WI38 (cell line): ENCODE measurements around the gene HS3ST5.

Experiments
- H3K4me3 ChIP-seq: 2 replicates; pipeline ENCODE4 v1.5.1; 2011; ENCODE audit warnings: low read depth, mild to moderate bottlenecking, control low read depth, low read length
- TF ChIP-seq, protein P1 (sequence below): IDR thresholded peaks from 2 replicates; pipeline ENCODE4 v1.5.1; 2012; ENCODE audit warnings: low read depth, mild to moderate bottlenecking, control low read depth, low read length

HS3ST5 gene

DNA sequence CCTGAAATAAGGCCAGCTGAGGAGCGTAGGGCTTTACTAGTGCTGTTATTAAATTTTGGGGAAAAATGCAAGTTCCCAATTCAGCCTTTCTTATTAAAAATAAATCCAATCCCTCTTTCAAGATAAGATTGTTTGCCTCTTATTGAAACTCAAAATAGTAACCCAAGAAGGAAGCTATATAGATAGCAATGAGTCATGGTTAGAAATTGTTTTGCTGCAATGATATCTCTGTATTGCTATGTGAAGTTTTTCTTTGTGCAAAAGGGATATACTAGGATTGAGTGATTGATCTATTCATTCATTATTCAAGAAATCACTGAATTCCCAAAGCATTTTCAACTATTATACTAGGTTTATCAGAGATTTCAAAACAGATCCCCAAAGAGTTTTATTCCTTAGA lies 278.9 kb downstream of the HS3ST5 start:
- H3K4me3 ChIP-seq = no peak overlapping the region
- TF ChIP-seq, protein P1, sequence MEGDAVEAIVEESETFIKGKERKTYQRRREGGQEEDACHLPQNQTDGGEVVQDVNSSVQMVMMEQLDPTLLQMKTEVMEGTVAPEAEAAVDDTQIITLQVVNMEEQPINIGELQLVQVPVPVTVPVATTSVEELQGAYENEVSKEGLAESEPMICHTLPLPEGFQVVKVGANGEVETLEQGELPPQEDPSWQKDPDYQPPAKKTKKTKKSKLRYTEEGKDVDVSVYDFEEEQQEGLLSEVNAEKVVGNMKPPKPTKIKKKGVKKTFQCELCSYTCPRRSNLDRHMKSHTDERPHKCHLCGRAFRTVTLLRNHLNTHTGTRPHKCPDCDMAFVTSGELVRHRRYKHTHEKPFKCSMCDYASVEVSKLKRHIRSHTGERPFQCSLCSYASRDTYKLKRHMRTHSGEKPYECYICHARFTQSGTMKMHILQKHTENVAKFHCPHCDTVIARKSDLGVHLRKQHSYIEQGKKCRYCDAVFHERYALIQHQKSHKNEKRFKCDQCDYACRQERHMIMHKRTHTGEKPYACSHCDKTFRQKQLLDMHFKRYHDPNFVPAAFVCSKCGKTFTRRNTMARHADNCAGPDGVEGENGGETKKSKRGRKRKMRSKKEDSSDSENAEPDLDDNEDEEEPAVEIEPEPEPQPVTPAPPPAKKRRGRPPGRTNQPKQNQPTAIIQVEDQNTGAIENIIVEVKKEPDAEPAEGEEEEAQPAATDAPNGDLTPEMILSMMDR = no peak

DNA sequence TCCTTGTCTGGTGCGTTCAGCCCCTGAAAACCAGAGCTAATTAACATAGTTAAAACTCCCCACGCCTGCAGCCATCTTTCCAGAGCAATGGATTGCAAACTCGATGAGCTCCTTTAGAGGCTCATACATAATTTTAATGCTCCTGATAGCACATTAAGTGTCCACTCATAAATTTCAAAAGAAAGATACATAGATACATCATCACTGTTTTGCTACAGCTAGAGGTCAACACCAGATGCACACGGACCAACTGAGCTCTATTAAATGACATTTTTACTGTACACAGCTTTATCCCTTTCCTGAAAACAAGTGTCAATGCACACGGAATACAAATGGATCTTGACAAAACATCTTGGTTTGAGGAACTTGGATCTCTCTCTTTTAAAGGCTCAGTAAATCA lies 280.6 kb downstream of the HS3ST5 start:
- H3K4me3 ChIP-seq = no peak overlapping the region
- TF ChIP-seq, protein P1 = no peak

DNA sequence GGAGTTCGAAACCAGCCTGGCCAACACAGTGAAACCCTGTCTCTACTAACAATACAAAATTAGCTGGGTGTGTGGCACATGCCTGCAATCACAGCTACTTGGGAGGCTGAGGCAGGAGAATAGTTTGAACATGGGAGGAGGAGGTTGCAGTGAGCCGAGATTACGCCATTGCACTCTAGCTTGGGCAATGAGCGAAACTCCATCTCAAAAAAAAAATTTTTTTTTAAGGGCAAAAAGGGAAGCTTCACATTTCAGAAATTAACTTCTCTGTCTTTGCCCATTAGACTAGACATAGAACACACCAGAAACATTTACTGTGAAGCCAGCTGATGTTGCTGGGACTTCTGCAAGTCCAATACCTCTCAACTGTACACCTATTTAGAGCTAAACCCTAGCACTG lies 281.1 kb downstream of the HS3ST5 start:
- H3K4me3 ChIP-seq = no peak overlapping the region
- TF ChIP-seq, protein P1 = no peak

DNA sequence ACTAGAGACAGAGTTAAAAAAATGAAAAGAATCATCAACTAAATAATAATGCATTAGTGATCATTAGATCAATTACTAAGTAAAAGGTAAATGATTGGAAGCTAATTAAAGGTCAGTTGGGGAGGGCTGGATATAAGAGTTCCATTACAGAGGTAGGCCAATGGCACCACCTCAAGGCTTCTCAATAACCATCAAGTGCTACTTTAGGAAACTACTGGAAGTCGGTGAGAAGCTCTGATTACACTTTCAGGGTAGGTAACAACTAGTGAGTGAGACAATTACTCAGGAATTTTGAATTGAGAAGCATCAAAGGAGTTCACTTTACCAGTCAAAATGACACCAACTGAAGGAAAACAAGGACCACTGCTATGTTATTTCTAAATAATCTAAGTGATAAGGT lies 281.7 kb downstream of the HS3ST5 start:
- no peak overlapping the region for H3K4me3 ChIP-seq
- TF ChIP-seq, protein P1 = no peak

DNA sequence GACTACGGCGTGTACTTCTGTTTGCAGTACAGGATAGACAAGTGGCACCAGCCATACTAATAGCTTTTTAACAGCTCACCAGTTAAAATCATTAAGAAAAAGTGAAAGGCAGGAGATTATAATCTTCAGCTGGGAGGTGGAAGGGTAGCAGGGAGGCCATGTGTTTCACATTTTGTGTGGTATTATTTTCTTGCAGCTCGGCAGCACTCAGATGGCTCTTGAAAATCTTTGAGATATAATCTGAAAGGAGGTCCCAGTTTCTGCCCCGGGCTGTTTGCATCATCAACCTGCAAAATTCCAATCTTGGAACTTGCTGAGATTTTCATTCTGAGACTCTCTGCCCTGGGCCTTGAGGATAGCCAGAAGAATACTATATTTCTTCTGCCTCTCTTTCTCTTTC lies 284.4 kb downstream of the HS3ST5 start:
- TF ChIP-seq, protein P1 = no peak
- H3K4me3 ChIP-seq = no peak overlapping the region

DNA sequence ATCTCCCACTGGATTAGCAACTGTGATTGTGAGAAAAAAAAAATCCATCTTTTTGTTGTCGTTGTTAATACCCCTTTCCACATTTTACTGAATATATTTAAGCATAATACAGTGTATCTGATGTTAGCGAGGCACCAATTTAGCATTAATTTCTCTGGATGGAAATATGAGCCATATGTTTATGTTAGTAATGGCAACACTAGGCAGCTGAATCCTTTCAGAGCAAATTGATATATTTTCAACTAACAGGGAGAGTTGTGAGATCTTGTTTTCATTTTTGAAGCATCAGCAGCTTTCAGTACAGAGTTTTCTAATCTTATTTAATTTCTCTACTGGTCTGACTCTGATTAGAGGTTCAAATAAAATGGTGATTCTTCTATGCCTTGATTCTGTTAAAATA lies 287.1 kb downstream of the HS3ST5 start:
- no peak overlapping the region for H3K4me3 ChIP-seq
- TF ChIP-seq, protein P1 = no peak

DNA sequence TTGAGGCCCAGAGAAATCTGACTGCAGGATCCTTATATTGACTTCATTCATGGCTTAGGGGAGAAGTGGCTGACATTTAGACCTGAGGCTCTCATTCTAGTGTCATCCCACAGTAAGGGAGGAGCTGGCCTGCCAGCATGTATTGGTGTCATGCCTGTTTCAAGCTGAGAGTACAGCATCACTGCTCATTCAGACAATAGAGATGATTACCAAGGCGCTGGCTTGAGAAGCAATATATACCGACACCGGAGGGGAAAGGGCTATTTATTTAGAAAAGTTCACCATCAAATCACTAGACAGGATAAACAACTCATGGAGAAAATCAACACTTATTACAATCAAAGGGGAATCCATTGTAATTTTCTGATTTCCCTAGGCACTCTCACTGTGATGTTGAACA lies 287.5 kb downstream of the HS3ST5 start:
- TF ChIP-seq, protein P1 = no peak
- H3K4me3 ChIP-seq = no peak overlapping the region

DNA sequence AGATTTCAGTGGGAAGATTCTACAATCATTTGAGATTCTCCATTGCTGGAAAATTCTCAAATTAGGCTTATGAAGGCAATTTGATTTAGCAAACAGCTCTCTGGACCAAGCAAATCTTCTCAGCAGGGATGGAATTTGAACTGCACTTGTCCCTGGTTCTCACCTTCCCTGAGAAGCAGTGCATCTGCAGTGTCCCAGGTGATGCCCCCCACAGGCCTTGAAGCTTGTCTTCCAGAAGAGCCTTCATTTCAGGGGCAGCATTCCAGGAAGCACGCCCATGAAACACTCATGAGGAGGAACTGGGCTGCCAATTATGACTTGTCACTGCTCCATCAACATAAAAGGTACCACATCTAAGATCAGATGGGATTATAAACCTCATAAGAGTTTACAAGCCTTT lies 289.0 kb downstream of the HS3ST5 start:
- no peak overlapping the region for H3K4me3 ChIP-seq

More for the DNA sequence above, 289.0 kb downstream of the HS3ST5 start:
- TF ChIP-seq, protein P1 = no peak
